HG02840 (cell line): ENCODE data around the gene CPPED1.
"Not testable (repeated sequence)": the region's sequence is repeated elsewhere in the genome, so short reads cannot be mapped to it uniquely, and the experiment has no call there.

ENCODE experiments used
- ATAC-seq: cut with Tn5 transposase; IDR thresholded peaks from one replicate; pipeline ENCODE4 v1.9.1; 2021; ENCODE audit warnings: mild to moderate bottlenecking, moderate library complexity, moderate number of reproducible peaks; ENCODE audit not compliant: unreplicated experiment, low FRiP score

The CPPED1 gene

DNA sequence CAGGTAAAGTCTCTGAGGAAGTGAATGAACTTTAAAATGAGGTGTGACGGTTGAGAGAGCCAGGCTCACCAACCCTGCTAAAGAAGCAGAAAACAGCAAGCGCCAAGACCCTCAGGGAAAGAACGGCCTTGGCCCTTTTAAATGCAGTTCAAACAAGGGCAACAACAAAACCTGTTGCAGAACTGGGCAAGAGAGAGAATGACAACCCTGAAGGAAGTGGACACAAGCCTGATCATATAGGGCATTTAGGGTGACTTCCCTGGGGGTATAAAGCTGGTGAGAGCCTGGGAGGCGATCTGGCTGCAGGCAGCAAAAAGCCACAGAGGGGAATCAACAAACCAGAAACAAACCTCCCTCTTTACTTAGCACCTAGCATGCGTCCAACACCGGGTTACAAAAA, 1.0 kb downstream of the CPPED1 start:
- no peak for ATAC-seq

DNA sequence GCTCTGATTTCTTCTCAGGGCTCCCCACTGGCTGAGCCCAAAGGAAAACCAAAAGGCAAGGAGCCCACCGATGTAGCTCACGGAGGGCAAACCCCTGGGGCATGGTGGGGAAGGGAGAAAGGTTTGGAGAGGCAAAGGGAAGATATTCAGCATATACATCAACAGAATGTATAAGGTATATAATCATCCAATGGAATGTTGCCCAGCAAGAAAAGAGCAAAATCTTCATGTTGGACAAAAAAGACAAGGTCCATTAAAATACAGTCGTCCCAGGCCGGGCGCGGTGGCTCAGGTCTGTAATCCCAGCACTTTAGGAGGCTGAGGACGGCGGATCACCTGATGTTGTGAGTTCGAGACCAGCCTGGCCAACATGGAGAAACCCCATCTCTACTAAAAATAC, 1.6 kb downstream of the CPPED1 start:
- ATAC-seq, result no peak

DNA sequence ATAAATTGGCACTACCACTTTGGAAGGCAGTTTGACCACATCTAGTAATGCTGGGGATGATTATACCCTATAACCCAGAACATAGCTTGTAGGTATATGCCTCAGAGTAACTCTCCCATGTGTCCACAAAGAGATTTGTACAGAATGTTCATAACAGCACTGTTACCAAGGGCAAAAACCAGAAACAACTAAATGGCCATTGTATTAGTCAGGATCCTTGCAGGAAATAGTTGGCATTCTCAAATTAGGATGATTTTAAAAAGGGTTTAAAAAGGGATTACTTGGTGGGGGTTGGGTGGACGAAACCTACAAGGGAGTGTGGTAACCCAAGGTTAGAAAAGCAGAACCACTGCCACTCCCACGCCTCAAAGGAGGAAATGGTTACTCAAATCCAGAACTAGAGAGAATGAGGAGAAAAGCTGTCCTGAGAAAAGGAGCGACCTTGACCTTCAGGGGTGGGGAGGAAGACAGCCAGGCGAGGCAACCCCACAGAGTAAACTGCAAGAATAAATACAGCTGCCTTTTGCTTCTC, 2.1 kb downstream of the CPPED1 start:
- no peak for ATAC-seq

DNA sequence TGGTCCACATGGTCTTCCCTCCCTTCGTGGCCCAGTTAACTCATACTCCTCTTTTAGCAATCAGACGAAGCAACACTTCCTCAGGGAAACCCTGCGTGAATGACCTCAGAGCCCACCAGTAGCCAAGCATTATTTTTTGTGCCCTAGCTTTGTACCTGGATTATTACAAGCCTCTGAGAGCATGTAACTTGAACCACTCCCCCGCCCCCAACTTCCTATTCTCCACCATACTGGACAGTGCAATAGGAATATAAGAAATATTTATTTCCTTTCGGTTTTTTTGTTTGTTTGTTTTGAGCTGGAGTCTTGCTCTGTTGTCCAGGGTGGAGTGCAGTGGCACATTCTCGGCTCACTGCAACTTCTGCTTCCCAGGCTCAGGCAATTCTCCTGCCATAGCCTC, 2.9 kb downstream of the CPPED1 start:
- no peak for ATAC-seq

DNA sequence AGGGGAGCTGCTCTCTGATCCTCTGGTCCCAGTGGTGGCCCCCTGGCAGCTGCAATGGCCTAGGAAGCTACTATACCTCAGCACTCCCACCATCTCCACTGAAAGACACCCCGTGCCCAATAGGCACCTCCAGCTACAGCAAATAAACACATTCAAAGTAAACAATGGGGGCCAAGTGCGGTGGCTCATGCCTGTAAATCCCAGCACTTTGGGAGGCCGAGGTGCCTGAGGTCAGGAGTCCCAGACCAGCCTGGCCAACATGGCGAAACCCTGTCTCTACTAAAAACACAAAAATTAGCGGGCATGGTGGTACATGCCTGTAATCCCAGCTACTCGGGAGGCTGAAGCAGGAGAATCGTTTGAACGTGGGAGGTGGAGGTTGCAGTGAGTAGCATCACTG, 3.7 kb downstream of the CPPED1 start:
- not testable (repeated sequence) for ATAC-seq

DNA sequence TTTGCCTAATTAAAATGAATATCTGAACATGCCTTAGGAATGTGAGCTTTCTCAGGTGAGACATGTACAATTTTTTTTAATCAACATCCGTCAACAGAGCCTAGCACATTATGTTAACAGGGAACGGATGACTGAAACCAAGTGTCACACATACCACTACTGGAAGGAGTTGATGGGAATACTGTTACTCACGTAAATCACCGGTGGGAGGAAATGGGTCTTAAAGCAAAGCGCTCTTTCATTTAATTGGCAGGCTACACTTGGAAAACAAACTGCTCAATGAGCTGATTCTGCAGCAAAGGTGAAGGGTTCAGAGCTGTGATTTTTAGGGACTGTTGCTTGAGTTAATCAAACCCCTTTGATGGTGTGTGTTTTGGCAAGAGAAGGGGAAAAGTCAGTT, 4.8 kb downstream of the CPPED1 start:
- ATAC-seq, result no peak

DNA sequence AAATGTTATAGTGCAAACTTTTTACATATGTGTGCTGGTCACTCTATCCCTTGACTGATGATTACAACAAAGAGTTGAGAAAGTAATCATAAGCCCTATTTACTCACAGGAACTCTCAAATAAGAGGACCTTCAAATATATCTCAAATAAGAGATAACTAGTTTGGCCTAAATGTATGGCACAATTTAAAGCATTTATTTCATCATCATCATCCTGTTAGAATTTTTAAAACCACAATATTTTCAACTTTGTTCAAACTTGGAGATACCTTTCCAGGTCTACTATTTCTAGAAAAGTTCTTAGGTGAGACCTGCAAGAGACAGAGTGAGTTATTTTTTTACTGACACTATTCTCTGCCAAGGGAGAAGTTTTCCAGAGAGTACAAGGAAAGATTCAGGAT, 5.5 kb downstream of the CPPED1 start:
- ATAC-seq, result no peak

DNA sequence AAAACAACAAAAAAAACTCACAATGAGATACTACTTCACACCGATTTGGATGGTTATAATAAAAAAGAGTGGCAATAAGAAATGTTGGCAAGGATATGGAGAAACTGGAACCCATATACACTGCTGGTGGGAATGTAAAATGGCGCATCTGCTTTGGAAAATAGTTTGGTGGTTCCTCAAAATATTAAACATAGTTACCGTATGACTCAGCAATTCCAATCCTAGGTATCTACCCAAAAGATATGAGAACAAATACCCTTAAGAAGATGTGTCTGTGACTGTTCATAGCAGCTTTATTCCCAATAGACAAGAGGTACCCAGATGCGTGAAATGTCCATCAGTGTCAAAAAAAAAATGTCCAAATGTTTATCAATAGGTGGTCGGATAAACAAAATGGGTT, 7.2 kb downstream of the CPPED1 start:
- ATAC-seq, result no peak

DNA sequence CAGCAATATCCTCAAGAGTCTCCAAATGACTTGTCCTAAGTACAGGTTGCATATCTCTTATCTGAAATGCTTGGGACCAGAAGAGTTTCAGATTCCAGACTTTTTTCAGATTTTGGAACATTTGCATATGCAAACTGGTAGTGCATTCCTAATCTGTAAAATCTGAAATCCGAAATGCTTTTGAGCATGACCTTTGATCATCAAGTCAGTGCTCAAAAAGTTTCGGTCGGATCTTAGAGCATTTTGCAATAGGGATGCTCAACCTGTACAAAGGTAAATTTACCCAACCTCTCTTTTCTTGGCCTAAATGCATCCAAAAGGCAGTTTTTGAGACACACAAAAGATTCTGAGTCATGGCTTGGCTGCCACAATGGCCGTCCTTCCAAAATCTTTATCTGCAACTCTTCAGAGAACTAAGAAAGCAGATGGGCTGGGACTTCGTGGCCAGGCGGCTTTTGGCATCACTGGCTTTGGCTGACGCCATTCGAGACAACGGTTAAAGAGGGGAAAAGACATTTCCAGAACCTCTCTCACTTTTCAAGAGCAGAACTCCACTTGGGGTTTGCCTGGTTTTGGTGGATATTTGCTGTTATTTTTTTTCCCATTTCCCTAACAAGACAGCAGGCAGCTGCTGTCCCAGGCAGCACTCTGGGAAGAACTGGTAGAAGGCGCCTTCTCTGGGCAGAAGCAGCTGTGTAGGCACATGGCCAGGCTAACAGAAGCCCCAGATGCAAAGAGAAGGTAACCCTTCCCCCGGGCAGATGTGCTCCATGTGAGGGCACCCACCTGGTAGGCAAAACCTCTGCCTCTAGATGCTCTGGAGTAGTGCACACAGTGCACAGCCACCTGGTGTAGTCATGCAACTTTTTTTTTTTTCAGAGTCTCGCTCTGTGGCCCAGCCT, 8.9 kb downstream of the CPPED1 start:
- no peak for ATAC-seq

DNA sequence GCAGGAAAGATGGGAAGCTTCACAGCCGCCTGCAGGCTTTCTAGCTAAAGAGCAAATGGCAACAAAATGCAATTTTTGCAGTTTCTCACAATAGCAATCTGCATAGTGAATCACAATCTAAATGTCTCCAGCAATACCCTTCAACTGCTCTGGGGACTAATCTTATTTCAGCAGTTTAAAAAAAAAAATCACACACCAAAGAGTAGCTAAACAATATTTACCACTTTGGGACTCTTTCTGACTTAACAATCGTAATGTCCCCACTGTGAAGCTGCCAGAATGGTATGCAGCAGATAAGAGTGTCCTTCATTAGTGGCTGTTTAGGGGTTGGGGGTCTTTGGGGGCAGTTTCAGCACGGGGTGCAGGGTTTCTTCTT, 9.8 kb downstream of the CPPED1 start:
- no peak for ATAC-seq

DNA sequence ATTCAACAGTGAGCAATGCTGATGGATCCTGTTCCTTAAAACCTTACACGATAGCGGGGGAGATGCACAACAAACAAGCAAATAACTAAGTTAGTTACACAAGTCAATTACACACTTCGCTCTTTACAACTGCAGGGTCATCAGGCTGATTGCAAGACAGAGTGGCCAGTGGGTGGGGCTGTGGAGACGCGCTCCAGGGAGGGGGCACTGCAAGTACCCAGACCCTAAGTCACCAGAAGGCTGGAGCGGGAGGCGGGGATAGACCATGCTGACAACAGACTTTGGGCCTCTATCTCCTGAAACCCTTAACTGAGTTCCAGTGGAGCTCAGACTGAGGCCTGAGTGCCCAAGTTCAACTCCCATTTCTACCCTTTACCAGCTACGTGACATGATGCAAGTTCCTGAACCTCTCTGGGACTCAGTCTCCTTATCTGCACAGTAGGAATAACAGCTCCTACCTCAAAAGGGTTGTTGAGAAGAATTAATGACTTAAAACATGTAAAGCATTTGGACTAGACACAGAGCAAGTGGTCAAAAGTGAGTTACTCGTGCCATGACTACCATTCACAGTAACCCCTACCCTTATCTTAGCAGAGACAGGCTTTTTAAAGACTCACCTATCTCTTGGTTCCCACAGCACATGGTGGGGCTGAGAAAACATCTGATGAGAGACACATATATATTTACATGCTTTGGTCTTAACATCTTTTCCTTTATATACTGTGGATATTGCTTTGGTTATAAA, 10.4 kb downstream of the CPPED1 start:
- ATAC-seq, result no peak

DNA sequence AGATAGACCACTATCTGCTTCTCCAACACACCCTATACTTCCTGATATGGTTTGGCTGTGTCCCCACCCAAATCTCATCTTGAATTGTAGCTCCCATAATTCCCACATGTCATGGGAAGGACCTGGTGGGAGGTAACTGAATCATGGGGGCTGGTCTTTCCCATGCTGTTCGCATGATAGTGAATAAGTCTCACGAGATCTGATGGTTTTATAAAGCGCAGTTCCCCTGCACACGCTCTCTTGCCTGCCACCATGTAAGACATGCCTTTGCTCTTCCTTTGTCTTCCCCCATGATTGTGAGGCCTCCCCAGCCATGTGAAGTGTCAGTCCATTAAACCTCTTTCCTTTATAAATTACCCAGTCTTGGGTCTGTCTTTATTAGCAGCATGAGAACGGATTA, 11.2 kb downstream of the CPPED1 start:
- ATAC-seq, result not testable (repeated sequence)

DNA sequence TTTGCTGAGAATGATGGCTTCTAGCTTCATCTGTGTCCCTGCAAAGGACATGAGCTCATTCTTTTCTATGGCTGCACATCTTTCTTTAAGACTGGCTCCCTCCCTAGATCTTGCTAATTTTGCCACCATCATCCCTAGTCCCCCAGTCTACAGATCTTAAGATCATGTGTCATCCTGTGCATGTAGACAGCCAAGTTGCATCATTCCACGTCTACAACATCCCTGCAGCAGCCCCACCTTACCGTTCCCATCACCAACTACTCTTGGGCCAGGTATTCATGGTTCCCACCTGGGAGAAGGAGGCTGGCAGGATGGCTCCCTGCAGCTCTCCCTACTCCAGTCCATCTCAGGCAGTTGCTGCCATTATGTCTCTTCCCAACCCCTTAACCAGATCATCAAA, 12.3 kb downstream of the CPPED1 start:
- no peak for ATAC-seq

DNA sequence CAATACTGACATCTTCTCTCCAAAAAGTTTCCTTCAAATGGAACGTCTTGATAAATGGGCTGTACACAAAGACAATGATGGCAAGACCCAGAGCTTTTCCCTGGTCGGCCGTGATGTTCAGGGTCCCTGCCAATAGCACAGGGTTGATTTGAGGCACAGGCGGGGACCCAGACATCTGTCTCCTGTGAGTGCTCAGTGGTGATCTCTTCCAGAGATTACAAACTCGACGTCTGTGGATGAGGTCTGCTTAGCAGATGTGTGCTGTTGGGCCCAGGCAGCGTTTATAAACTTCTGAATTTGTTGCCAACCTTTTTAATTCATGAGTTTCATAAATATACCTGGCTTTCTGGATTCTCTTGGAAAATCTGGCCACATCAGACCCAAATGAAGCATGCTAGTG, 14.9 kb downstream of the CPPED1 start:
- no peak for ATAC-seq

DNA sequence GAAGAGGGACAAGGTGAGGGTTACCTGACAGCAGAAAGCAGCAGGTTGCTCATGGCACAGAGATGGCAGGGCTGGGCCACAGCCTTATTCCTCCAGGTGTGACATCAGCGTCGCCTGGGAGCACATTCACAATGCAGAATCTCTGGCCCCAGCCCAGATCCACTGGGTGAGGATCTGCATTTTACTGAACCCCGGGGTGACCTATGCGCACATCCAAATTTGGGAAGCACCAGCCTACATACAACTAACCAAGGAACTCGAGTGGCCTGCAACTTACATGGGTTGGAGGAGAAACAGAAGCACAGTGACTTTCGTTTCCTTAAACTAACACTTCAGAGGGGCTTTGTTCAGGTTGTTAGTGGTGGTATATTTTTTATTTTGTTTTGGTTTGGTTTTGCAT, 17.6 kb downstream of the CPPED1 start:
- ATAC-seq, result no peak

DNA sequence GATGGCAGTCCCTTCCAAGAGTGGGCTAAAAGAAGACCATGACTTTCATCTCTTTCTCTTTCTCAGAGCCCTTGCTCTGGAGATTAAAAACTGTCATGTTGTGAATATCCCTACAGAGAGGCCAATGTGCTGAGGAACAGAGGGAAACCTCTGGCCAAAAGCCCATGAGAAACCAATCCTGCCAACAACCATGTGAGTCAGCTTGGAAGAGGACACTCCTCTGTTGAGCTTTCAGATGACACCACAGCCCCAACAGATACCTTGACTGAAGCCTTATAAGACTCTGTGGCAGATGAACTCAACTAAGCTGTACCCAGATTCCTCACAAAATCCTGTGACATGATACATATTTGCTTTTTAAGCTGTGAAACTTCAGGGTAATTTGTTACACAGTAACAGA, 19.6 kb downstream of the CPPED1 start:
- no peak for ATAC-seq

DNA sequence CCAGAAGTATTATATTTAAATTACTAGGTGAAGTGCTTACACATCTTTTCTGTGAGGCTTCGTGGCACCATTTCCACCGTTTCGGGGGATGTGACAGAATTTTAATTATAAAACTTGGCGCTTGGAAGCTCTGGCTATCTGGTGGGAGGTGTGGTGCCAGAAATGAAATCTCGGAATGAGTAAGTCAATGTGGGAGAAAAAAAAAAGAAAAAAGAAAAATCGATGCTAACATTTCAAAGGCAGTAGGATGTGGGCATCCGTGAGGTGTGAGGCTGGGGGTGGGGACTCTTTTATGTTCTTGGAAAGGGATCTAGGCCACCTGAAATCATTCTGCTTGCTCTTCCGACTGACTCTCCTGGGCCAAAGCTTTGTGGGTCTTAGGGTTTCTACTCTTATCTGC, 21.9 kb downstream of the CPPED1 start:
- ATAC-seq, result no peak

DNA sequence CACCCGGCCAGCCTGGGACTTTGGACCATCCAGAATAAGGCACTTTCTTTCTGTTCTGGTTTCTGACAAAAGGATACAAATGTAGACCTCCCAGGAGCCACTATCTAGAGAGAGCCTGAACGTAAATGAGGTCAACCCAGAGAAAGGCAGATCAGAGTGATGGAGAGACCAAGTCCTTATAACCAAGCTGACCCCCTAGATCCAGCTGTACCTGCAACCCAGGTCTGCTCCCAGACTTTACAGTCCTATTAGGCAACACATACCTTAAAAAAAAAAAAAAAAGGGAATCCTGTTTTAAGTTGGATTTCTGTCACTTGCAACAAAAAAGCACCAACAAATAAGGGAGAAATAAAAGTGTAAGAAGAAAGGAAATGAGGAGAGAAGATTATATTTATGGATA, 23.2 kb downstream of the CPPED1 start:
- ATAC-seq, result no peak

DNA sequence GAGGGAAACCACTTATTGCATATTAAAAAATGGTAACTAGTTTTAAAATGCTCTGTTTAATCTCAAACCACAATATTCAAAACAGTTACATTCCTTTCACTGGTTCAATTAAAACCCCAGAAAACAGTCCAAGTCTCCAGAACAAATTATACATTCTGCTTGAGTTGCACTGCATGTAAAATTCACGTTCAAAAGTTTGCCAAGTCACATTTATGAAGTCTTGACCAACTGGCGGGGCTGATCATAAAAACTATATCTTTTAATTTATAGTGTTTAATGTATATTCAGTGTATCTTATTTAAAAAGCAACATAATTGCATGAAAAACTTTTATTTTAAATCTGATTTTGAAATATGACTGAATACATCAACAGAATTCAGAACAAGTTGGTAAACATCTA, 25.0 kb downstream of the CPPED1 start:
- ATAC-seq, result no peak

DNA sequence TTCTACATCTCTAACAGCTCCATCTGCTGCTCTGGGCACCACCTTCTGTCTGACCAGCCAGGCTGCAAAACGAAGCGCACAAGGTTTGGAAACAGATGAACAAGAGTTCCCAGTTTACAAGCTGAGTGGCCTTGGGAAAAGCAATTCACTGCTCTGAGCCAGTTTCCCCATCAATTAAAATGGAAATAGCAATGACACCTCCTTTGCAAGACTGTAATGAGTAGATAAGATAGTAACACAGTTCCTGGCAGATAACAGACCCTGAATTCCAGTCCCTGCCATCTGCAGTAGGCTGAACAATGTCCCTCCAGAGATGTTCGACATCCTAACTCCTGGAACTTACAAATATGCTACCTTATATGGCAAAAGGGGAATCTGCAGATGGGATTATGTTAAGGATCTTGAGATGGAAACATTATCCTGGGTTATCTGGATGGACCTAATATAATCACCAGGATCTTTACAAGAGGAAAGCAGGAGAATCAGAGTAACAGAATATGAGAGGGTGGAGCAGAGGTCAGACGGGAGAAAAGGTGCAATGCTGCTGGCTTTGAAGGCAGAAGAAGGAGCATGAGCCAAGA, 27.9 kb downstream of the CPPED1 start:
- no peak for ATAC-seq

DNA sequence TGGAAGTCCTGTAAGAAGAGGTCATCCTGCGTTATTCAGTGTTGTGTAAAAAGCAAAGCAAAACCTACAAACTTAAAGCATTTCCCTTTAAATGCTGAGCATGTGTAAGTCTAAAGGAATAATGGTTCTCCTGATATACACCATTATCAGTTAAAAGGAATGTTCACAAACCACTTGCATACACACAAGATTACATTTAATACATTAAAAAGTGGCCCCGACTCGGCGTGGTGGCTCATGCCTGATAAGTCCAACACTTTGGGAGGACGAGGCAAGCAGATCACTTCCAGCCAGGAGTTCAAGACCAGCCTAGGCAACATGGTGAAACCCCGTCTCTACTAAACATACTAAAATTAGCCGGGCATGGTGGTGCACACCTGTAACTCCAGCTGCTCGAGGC, 30.5 kb downstream of the CPPED1 start:
- no peak for ATAC-seq
